GM19035 (cell line): ENCODE results near the gene TM4SF1.

ENCODE experiments used
- ATAC-seq: cut with Tn5 transposase; IDR thresholded peaks from one replicate; pipeline ENCODE4 v1.9.1; 2021; ENCODE audit not compliant: unreplicated experiment

TM4SF1 gene

DNA sequence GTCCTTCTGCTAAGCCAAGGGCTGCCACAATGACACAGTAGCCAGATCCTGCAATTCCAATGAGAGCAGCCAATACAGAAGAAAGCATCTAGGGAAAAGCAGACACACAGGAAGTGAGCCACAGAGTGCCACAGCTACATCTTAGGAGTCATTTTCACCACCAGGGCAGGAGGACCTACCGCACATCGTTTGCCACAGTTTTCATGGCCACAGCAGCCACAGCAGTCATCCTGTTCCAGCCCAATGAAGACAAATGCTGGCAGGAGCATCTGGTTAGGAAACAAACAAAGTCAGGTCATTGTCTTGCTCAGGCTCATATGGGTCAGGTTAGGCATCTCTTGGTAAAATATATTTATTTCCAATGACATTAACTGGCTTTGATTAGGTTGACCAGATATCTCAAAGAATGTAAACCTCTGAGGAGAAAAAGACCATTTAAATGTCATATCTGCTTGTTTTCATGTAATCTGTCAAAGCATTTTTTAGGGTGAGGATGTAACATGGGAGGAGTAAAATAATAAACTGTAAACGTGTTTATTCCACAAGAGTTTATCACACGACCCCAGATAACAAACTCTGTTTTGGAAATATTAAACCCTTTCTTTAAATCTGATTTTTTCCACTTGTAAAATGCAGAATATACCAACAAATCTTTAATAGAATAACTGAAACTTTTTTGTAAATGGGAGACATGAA is 1.8 kb downstream of the TM4SF1 start:
- ATAC-seq: no peak

DNA sequence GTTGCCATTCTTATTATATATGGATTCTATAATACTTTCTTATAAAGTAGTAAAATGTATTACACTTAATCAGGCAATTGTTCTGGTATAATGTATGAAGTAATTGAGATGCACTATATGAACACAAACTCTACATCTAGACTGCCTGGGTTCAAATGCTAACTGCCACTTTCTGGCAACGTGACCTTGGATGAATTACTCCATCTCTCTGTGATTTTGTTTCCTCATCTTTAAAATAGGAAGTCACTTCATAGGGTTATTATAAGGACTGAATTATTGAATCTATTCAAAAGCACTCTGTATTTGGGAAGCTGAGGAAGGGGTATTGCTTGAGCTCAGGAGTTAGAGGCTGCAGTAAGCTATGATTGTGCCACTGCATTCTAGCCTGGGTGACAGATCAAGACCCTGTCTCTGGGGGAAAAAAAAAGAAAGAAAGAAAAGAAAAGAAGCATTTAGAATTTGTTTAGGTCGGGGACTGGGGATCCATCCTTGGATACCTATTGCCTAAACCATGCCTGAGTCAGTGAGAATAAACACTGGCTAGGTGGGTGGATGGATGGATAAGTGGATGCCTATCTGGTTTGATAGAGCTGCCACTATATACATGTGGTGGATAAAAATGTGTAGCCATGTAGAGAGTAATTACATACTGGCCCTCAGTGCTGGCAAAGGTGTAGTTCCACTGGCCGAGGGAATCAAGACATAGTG is 2.5 kb downstream of the TM4SF1 start:
- ATAC-seq: no peak

DNA sequence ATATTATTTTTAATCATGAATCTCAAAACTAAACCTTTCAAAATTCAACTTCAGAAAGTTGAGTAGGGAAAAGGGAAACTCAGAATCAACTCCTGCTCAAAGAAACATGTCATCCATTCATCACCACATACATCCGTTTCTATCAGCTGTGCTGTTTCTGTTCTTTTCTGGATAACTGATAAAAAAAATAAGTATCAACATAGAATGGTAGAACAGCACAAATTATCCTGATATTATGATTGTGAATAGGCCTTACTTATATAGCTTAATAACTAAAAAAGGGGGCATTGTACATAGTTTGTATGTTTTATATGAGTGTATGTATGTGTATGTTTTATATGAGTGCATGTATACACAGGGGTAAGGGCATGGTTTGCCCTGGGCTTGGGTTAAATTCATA is 3.1 kb downstream of the TM4SF1 start:
- no peak for ATAC-seq

DNA sequence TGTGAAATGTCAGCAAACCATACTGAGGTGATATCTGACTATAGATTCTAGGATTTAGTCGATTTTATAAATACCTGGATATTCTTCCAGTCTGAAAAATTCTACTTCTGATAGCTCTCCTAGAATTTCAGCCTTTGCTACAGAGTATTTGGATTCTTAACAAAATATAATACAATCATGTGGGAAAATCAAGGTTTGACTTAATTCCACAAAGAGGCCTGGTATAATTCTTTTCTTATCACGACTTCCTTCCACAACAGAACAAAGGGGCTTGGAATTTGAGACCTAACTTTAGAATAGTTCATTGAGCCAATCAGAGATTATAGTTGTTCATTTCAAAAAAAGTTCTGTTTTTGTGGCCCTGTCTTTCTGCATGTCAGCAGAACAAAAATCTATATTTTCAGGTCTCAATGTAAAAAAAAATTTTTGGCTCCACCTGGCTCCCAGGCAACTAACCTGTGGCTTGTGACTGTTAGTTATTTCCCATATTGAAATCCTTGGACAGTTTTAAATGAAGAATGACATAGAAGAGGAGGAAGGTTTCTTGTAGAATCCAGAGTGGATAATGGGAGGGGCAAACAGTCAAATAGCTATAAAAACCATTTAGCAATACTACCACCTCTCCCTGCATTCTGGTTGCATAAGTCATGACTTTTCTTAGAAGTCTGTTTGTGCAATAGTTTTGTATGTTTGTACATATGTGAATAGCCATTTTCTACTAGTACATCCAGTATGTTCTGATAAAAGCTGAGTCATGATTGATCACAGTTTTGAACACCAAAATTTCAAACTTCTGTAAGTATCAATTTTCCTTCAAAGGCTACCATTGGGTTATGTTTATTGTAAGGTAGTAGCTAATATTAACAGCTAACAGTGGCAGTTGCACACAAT is 4.0 kb downstream of the TM4SF1 start:
- ATAC-seq: no peak

DNA sequence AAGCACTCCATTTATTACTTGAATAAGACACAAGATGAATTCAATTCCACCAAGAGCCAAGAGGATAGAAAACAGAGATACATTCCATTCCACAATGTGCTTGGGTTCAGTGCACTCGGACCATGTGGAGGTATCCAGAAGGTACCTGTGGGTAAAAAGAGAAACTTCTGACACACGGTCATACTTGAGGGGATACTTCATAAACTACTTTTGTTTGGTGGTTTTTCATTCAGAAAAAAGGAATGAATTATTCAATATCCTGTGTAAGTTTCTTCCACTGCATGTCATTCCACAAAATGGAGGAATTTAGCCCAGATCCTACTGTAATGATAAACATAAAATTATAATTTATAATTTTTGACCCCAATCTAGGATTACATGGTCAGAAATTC is 5.7 kb downstream of the TM4SF1 start:
- no peak for ATAC-seq

DNA sequence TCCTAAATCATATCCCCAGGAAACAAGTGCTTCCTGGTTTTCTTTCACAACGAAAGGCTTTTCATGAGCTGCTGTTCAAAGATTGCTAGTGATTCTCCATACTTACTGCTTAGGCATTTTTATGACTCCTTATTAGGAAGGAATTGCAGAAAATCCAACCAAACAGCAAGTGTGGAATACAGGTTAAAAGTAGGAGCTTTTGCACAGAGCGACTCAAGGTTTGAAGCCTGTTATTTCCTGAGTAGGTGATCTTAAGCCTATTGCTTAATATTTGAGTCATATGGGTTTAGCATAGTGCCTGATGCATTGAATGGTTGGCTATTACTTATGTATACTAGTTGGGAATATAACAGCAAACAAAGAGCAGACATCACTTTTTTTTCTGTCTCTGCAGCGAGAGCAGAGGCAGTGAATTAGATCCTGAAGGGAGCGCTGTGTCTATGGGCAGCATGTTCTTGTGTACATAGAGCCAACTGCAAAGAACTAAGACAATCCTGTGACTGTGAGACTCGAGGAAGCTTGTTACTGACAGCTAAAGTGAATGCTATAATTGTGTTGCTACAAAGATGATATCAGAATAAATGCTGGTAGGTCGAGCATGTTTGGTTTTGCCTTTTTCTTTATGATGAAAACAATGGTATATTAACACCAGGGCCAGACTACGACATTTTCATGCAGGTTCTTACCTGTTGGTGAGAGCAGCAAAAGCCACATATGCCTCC is 6.3 kb downstream of the TM4SF1 start:
- no peak for ATAC-seq

DNA sequence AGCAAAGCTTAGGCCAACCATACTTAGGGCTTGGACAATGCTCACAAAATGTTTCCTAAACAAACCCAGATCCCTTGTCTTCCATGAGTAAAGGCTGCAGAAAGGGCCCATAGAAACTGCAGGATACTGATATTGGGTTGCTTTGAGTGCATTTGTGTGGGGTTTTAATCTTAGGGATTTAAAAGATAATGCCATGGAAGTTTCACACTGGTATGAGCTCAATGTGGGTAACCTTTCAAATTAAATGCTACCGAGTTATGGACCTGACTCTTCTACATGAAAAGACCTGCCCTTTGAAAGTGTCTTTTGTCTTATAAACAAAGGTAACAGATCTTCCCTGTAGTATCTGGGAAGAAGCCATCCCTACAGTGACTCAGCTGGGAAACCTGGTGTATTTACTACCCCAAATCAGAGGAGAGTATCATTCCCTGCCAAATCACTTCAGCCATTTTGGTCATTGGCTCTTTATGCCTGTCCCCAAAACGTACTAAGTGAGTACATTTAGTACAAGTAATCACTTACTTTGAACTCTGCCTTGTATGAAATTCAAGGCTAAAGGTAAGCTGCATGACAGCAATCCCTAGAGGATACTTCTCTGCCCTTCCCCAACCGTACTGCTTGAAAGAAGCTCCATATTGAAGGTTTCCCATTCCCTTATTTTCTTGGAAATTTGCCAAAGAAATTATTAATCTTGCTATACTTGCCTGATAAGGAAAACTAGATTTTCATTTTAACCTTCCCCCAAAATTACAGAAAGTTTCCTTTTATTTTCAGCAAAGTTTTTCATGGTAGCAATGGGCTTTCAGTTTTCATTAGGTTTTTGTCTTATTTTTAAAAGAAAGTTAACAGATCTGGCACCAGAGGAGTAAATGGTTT is 7.2 kb downstream of the TM4SF1 start:
- no peak for ATAC-seq

DNA sequence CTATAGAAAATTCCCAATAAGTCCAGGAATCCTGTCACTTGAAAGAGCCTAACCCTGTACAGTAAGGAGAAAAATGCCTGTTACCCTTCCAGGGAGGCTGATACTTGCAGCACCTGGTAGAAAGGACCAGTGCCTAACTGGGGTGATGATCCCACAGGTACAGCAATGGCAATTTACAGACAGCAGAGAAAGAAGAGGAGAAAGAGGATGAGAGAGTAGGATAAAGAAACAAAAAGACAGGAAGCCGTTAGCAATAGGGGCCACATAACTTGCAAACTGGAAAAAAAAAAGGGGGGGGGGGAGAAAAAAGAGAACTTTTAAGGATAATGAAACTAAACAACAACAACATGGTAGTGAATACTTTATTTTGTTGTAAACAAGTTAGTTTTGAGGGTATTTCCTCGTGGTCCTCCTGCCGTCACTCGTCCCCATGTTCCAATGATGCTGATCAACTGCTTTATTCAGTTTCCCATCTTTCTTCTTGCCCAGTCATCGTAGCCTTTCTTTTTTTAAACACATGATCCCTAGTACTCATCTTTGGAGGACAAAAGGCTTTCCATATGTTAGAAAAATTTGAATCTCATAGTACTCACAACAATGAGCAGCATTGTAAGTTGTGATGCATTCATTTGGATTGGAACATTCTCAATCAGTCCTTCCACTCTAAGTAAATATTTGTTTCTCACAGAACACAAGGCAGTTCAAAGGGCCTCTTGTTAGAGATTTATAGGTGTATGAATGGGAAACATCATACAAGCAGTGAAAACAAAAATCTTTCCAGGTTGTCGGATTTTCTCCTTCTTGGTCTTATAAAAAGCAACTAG is 8.6 kb downstream of the TM4SF1 start:
- ATAC-seq: no peak

DNA sequence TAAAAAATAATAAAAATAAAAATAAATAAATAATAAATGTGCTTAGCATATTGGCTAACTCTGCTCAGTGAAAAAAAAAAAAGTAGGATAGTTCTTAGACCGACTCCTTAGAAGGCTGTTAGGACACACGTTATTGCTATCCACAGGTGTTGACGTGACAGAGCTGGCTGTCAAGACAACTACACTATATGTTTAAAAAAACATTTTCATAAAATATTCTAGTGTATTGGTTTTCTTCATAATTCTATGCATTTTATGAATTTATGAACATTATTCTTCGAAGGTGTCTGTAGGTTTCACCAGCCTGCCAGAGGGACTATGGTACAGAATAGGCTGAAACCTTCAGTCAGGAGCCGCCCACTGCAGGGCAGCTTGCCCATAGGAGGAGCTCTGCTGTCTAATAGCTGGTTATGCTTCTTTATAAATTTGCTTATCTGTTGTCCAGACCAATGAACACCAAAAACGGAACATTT is 9.2 kb downstream of the TM4SF1 start:
- ATAC-seq: no peak

DNA sequence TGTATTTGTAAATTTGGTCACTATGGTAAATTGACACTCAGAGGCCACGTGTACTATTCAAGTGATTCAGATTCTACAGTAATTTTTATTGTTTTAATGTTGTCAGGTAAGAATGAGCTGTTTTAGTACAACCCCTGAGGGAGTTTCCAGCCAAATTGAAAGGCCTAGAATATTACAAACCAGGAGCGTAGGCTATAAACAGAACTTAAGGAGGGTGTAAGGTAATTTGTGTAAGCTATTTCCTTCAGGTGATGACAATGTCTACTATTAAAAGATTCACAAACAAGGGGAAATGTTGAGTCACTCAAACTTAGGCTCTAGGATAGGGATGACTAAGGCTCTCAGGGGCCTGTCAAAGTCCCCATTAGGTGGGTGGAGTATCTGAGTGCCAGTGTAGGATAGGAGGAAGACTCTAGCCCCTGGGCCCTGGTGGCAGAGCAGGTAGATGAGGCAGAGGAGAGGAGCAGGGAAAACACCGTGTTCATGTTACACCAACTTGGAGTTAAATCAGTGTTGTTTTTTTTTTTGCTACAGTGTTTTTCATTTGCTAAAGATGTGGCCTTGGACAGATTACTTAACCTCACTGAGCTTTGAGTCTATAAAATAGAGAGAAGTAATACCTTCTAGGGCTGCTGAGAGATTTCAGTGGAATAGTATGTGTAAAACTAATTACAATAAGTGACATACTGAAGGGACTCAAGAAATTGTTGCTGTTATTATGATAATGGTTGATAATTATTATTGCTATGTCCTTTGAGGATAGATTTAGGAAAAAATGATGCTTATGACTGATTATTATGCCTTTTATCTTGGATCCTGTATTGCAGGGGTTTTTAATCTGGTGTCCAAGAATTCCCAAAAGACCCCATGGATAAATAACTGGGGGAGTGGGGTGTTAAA is 10.3 kb downstream of the TM4SF1 start:
- ATAC-seq: no peak

DNA sequence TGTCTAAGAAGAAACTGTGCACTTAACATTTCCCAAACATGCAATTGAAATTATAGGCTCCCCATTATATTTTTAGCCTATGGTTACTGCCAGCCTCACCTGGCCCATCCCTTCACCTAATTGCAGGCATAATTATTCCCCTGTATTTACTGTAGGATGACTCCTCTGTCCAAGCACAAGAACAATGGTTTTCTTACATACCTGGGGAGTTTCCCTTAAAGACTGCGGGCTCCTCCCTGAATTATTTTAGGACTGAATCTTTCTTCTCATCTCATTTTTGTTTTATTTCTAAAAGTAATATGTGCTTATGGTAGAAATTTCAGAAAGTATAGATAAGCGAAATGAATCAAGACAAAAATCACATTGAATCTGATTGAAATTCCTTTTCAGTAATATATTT is 11.4 kb downstream of the TM4SF1 start:
- no peak for ATAC-seq

DNA sequence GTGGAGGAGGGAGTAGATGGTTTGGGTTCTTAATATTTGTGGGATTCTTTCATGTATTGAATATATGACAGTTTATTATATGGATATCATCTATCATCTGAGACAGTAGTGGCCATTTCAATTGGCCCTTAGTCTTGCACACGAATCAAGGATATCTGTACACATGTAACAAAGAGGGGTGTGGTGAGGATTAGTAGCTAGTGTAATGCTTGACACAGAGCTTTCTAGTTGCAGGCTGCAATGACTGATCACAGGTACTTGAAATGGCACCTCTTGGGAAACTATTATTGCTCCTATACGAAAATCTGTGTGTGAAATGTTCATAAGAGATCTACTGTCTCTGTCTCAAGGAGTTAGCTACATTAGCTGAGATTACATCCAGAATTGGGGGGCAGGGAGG is 12.8 kb downstream of the TM4SF1 start:
- ATAC-seq: no peak

DNA sequence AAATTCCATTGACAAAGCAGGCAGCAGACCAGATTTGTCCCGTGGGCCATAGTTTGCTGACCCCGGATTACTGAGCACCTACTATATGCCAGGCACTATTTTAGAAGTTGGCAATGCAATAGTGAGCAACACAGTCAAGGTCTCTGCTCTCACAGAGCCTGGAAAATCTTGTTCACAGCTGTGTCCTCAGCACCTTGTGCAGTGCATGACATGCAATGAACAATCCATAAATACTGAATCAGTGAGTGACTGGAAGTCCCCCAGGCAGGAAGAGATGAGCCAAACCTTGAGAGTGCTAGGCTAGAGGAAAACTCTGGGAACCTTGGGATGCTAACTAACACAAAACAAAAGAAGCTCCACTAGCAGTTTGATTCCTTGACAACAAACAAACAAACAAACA is 14.4 kb downstream of the TM4SF1 start:
- ATAC-seq: no peak

DNA sequence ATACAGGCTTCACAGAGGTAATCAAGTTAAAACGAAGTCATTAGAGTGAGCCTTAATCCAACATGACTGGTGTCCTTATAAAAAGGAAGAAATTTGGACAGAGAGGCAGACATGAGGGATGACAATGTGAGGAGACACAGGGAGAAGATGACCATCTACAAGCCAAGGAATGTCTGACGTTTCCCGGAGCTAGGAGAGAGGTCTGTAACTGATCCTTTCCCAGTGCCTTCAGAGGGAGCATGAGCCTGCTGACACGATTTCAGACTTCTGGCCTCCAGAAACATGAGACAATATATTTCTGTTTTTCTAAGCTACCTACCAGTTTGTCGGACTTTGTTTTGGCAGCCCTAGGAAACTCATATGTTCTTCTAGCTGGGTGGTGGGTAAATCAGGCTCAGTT is 15.1 kb downstream of the TM4SF1 start:
- no peak for ATAC-seq

DNA sequence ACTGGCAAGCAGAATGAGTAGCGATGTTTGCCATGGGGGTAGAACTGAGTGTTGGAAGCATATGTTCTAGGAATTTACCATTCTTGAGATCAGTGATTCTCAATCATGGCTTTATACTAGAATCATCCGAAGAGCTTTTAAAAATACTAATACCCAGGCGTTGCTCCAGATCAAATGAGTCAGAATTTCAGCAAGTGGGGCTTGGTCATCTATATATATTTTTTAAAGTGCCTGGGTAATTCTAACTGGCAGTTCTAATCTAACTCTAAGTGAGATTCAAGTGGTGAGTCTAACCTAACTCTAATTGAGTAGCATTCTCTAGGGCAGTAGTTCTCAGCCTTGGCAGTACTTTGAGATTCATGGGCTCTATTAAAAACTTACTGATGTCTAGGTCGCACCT is 20.8 kb downstream of the TM4SF1 start:
- no peak for ATAC-seq

DNA sequence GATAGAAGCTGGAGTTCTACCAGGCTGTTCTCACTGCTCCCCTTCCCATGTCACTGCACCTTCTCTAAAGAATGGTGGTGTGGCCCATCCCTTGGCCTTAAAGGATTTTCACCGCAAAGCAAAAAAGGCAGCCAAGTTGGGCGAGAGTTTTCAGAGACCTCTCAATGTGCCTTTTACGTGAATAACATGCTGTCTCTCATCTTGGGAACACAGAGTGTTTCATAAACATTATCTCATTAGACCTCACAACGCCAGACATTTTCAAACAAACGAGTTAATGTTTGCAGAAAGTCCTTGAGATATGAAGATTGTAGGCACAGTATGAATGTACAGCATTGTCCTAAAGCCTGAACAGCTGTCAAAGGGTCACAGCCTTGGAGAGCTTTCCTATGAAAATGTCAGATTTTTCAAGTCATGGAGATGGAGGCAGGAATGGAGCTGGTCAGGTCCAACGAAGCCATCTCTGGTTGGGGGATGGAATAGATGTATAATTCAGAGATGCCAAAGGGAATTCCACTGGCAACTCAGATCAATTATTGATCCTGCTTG is 21.3 kb downstream of the TM4SF1 start:
- no peak for ATAC-seq

DNA sequence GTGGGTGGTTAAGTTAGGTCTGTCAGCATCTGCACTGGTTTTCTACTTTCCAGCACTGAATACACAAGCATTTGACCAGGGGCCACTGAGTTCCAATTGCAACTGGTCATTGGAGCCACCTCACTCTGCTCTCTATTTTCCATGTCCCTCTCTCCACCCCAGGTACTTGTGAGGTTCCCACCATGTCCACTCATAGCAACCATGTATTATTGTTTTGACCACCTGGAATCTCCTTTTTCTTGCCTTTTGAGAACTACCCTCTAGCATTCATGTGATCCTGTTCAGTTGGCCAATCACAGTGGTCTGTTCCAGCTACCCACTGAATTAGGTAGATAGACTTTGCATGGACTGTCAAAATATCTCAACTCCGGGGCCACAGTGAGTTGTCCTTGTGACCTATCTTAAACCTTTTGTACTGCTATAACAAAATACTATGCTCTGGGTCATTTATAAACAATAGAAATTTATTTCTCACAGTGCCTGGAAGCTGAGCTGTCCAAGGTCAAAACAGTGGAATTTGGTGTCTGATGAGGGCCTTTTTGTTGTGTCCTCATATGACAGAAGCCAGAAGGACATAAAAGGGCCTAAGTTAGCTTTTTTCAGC is 23.8 kb downstream of the TM4SF1 start:
- ATAC-seq: no peak

DNA sequence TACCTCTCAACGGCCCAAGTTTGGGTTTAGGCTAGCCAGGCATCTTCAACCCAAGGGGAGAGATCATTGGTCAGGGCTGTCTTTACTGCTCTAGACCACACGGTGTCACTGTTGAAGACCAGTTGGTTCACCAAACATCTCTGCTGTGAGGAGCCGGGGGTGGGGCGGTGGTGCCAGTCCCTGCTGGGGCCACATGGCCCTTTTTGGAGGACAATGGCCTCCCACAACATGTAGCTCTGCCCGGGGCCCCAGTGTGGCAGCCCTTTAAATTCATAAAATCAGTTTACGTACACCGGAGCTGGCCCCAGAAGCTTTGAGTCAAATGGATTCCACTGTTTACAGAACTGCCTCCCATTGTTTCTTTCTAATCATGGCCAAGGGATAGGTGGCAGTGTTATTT is 24.9 kb downstream of the TM4SF1 start:
- peak; percentile 87 for ATAC-seq
